ENCODE data around the gene SGPL1.

The SGPL1 gene

DNA sequence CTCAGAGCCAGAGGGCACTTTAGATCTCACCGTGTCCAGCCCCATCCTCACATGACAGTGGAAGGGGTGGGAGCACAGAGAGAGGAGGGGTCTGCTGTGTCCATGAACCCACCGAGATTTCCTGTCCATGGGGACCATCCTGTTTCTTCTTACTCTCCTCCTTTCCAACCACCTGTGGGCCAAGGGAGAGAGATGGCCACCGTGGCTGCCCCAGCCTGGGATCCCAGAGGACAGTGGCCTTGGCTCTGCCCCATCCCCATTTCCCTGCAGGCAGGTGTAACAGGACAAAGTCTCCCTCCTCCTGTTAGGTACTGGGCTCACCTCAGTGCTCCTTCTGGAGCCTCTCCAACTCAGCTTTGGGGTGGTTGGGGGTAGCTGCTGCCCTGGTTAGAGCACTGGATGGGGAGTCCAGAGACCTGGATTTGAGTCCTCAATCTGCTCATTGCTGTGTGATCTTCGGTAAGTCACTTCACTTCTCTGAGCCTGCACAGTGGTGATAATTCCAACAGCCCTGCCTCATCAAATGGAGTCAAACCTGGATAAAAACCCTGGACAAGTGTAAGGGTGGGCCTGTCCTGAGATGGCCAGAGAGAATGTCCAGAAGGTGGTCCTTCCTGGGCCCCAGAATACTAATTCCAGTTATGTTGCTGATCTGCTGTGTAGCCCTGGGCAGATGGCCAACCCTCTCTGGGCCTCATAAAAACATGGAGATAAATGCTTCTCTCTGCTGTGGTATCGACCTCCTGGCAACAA lies 90.5 kb downstream of the SGPL1 start:
- TF ChIP-seq, protein P1, sequence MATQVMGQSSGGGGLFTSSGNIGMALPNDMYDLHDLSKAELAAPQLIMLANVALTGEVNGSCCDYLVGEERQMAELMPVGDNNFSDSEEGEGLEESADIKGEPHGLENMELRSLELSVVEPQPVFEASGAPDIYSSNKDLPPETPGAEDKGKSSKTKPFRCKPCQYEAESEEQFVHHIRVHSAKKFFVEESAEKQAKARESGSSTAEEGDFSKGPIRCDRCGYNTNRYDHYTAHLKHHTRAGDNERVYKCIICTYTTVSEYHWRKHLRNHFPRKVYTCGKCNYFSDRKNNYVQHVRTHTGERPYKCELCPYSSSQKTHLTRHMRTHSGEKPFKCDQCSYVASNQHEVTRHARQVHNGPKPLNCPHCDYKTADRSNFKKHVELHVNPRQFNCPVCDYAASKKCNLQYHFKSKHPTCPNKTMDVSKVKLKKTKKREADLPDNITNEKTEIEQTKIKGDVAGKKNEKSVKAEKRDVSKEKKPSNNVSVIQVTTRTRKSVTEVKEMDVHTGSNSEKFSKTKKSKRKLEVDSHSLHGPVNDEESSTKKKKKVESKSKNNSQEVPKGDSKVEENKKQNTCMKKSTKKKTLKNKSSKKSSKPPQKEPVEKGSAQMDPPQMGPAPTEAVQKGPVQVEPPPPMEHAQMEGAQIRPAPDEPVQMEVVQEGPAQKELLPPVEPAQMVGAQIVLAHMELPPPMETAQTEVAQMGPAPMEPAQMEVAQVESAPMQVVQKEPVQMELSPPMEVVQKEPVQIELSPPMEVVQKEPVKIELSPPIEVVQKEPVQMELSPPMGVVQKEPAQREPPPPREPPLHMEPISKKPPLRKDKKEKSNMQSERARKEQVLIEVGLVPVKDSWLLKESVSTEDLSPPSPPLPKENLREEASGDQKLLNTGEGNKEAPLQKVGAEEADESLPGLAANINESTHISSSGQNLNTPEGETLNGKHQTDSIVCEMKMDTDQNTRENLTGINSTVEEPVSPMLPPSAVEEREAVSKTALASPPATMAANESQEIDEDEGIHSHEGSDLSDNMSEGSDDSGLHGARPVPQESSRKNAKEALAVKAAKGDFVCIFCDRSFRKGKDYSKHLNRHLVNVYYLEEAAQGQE (IDR thresholded peaks at IDR 0.05; ENCODE audit: insufficient replicate concordance, low read depth) = no peak
- no peak for TF ChIP-seq SPI1 (IDR thresholded peaks at IDR 0.05; ENCODE audit: borderline replicate concordance, low read depth)
- TF ChIP-seq POLR2AphosphoS5 (IDR thresholded peaks at IDR 0.05; ENCODE audit: low read depth) = no peak
- no peak for TF ChIP-seq GABPA (IDR thresholded peaks at IDR 0.05; ENCODE audit: low read depth)
- Histone ChIP-seq H3K4me3 (replicated peaks; ENCODE audit: insufficient read depth, low read length) (no peak overlapping the region), H3K27me3 (ENCODE audit: insufficient read depth, poor library complexity, severe bottlenecking) (no peaks in the 10 kb centered on the region), H3K27ac (replicated peaks) (no peak overlapping the region)
- DNase-seq (ENCODE audit: low read depth in 1 of 2, low spot score in 1 of 2) = no peak

DNA sequence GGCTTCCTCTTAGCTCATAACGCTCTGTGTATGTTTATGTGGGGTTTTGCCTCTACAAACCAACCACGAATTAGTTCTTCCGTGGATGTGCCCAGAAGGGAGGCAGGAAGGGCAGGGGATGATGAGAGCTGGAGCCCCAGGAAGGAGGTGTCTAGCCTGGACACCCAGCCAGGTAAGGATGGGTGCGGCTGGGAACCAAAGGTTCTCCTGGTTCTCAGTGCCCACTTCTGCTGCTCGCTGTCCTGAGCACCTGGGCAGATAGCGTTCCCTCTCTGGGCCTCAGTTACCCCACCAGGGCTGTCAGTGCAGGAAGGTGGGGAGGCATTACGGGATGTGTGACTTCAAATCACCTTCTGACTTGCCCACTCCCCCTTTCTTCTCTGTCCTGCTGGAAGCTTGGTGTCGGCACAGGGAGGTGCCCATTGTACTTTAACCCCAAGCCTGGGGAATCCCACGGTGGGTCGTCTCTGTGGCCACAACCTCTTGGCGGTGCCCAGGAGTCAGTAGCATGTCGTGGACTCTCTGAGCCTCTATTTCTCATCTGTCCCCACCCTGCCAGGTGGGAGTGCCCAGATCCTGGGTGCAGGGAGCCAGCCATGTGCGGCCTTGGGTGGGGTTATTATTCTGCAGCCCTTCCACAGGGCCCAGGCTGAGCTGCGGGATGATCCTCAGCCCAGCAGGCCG lies 91.3 kb downstream of the SGPL1 start:
- Histone ChIP-seq H3K4me3 (replicated peaks; ENCODE audit: insufficient read depth, low read length) (no peak overlapping the region), H3K27ac (replicated peaks) (no peak overlapping the region), H3K27me3 (ENCODE audit: insufficient read depth, poor library complexity, severe bottlenecking) (no peaks in the 10 kb centered on the region)
- no peak for DNase-seq (ENCODE audit: low read depth in 1 of 2, low spot score in 1 of 2)
- no peak for TF ChIP-seq GABPA (IDR thresholded peaks at IDR 0.05; ENCODE audit: low read depth)
- TF ChIP-seq, protein P2, sequence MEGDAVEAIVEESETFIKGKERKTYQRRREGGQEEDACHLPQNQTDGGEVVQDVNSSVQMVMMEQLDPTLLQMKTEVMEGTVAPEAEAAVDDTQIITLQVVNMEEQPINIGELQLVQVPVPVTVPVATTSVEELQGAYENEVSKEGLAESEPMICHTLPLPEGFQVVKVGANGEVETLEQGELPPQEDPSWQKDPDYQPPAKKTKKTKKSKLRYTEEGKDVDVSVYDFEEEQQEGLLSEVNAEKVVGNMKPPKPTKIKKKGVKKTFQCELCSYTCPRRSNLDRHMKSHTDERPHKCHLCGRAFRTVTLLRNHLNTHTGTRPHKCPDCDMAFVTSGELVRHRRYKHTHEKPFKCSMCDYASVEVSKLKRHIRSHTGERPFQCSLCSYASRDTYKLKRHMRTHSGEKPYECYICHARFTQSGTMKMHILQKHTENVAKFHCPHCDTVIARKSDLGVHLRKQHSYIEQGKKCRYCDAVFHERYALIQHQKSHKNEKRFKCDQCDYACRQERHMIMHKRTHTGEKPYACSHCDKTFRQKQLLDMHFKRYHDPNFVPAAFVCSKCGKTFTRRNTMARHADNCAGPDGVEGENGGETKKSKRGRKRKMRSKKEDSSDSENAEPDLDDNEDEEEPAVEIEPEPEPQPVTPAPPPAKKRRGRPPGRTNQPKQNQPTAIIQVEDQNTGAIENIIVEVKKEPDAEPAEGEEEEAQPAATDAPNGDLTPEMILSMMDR (IDR thresholded peaks at IDR 0.05; ENCODE audit: insufficient read depth, low read length) = no peak
- no peak for TF ChIP-seq POLR2AphosphoS5 (IDR thresholded peaks at IDR 0.05; ENCODE audit: low read depth)
- no peak for TF ChIP-seq SPI1 (IDR thresholded peaks at IDR 0.05; ENCODE audit: borderline replicate concordance, low read depth)
- TF ChIP-seq, protein P1 (IDR thresholded peaks at IDR 0.05; ENCODE audit: insufficient replicate concordance, low read depth) = no peak

DNA sequence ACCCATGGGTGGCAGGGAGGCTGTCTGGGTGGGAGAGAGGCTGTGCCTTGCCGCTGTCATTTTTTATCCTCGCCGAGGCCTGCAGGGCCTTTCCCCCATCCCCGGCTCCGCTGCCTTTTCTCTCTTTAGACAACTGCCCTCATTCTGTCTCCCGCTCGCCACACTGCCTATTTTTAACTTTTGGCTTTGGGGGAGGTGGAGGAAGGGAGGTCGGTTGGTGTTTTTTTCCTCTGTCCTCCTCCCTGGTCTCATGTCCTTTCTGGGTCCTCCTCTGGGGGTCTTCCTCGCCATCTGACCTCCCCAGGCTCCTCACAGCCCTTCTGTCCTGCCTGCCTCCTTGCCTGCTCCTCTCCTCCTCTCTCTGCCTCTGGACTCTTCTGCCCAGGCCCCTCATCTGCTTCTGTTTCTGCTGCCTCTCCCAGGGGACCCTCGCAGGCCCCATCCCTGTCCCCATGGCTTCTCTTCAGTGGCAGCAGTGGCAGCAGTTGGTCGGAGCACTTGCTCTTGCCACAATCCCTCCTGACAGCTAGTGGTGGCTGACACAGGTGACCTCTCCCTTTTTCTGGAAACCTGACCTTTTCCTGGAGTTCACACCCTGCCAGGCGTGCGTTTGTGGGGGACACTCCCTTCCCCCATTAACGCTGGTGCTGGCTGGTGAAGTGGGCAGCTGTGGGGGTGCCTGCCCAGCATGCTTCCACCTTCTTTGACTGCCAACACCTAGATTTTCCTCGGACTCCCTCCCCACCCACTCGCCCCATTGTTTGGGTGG lies 92.1 kb downstream of the SGPL1 start:
- H3K4me3 ChIP-seq (replicated peaks; ENCODE audit: insufficient read depth, low read length) = no peak overlapping the region
- no peak for TF ChIP-seq SPI1 (IDR thresholded peaks at IDR 0.05; ENCODE audit: borderline replicate concordance, low read depth)
- TF ChIP-seq, protein P2 (IDR thresholded peaks at IDR 0.05; ENCODE audit: insufficient read depth, low read length) = no peak
- TF ChIP-seq POLR2AphosphoS5 (IDR thresholded peaks at IDR 0.05; ENCODE audit: low read depth) = no peak
- TF ChIP-seq, protein P1 (IDR thresholded peaks at IDR 0.05; ENCODE audit: insufficient replicate concordance, low read depth) = no peak
- TF ChIP-seq GABPA (IDR thresholded peaks at IDR 0.05; ENCODE audit: low read depth) = no peak
- no peaks in the 10 kb centered on the region for H3K27me3 ChIP-seq (ENCODE audit: insufficient read depth, poor library complexity, severe bottlenecking)
- DNase-seq (ENCODE audit: low read depth in 1 of 2, low spot score in 1 of 2) = no peak
- H3K27ac ChIP-seq (replicated peaks) = no peak overlapping the region
